HG02588 (cell line): ENCODE data around the gene PIP5K1A.
"Not testable (repeated sequence)": the region's sequence is repeated elsewhere in the genome, so short reads cannot be mapped to it uniquely, and the experiment has no call there.

Source experiments
- ATAC-seq: cut with Tn5 transposase; IDR thresholded peaks from one replicate; pipeline ENCODE4 v1.9.1; 2021; ENCODE audit warnings: mild to moderate bottlenecking, moderate library complexity; ENCODE audit not compliant: unreplicated experiment

The PIP5K1A gene

DNA sequence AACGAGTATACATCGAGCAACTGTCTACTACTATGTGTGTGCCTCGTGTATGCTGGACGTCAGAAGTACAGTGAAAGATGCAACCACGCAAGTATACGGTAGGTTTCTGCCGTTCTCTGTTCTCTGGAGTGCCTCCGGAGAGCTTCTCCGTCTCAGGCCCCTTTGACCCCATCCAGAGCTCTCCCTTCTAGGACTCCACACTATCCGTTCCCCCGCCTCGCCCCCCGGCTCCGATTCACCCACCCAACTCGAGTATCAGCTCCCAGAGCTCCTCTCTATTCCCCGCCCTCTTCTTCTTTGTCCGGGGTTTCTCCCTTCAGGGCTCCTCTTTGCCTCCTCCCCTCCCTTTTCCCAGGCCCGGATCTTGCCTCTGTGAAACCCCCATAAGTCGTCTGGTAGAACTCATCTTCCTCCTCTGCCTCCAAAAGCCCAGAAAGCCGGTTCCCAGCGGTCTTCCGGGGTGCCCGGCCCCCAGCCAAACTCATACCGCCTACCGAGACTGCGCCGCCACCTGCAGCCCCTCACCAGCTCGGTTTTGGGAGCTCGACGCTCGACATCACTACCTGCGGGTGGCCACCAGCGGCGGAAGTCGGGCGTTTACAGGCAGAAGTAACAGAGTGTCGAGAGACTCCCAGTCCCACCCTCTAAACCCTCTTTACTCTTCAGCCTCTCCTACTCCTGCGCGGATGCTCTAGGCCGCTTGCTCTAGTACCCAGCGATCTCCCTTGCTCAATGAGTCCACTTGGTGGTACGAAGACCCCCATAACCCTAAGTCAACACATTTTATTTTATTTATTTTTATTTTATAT lies 8.5 kb upstream of the PIP5K1A start, which contains the start of gene VPS72:
TSS of gene VPS72 (minus strand) at position 561 of the 809 bp plus-strand sequence. CDS start at position 485, 76 bp downstream.
- peak; percentile 87 for ATAC-seq

DNA sequence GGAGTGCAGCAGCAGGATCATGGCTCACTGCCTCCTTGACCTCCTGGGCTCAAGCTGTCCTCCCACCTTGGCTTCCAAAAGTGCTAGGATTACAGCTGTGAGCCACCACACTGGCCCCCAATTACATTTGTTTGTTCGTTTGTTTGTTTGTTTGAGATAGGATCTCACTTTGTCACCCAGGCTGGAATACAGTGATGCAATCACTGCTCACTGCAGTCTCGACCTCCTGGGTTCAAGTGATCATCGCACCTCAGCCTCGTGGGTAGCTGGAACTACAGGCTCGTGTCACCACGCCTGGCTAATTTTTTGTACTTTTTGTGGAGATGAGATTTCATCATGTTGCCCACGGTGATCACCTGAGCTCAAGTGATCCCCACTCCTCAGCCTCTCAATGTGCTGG lies 6.3 kb upstream of the PIP5K1A start:
- no peak for ATAC-seq

DNA sequence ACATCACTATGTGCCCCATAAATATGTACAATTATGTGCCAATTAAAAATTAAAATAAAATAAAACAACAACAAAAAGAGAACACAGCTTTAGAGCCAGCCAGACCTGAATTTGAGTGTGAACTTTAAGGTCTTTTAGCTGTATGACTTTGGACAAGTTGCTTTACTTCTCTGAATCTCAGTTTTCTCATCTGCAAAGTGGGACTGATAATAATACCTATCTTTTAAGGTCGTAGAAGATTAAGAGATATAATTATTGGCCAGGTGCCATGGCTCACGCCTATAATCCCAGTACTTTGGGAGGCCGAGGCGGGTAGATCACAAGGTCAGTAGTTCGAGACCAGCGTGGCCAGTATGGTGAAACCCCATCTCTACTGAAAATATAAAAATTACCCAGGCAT lies 5.0 kb upstream of the PIP5K1A start:
- no peak for ATAC-seq

DNA sequence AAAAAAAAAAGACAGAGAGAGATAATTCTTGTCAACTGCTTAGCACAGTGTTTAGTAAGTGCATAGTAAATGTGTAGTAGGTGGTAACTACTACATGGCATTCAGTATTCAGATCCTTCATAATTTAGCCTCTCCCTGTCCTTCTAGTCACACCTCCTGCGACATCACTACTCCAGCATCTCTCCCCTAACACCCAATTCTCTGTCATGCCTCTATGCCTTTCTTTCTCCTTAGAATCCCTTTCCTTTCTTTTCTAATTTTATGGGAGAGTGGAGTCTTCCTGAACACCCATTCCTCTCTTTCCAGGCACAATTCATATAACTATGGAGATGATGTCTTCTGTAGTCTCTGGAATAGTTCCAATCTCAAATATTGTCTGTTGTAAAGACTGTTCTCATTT lies 4.5 kb upstream of the PIP5K1A start:
- no peak for ATAC-seq

DNA sequence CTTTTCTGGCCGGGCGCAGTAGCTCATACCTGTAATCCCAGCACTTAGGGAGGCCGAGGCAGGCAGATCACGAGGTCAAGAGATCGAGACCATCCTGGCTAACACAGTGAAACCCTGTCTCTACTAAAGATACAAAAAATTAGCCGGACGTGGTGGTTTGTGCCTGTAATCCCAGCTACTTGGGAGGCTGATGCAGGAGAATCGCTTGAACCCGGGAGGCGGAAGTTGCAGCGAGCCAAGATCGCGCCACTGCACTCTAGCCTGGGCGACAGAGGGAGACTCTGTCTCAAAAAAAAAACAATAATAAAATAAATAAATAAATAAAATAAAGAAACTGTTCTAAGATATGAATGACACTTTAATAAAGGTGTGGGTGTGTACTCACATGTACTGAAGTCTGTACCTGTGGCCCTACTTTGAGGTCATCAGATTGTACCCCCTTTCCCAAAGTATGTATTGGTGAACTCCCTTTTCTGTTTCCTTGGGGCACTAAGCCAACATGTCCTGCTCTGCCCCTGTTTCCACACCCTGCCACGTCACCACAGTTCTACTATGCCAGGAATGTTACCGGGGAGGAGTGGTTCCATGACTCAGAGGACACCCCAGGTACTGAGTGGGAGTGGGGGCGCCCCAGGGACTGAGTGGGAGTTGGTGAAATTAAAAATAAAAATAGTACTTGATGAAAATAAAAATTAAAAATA lies 3.3 kb upstream of the PIP5K1A start:
- ATAC-seq: not testable (repeated sequence)

DNA sequence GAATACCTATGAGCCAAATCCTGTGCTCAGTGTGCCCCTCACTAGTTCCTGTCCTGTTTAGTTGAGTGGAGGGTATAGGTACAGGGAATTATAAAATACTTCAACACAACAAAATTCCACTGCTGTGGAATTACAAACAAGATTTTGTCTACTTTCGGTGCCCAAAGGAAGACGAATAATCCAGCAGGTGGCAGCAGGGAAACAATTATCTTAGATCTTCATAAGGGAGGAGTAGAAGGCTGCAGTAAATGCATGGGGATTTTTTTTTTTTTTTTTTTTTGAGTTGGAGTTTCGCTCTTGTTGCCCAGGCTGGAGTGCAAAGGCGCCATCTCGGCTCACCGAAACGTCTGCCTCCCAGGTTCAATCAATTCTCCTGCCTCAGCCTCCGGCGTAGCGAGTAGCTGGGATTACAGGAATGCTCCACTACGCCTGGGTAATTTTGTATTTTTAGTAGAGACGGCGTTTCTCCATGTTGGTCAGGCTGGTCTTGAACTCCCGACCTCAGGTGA lies 2.0 kb upstream of the PIP5K1A start:
- no peak for ATAC-seq

DNA sequence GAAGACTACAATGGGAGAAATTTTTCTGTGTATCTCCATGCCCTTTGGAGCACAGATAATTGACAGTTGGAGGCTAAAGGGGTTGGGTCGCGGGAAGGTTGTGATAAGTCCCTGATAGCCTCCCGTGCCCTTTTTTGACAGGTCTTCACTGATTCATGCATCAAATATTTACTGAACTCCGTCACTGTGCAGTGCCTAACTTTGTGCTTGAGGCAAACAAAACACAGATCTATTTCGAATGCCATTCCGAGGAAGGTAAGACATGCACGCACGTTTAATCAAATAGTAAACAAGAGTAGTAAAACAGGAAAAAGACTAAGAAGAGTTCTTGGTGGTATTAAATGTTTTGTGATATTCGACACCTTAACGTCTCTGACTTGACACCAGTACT lies 494 bp upstream of the PIP5K1A start:
- no peak for ATAC-seq

DNA sequence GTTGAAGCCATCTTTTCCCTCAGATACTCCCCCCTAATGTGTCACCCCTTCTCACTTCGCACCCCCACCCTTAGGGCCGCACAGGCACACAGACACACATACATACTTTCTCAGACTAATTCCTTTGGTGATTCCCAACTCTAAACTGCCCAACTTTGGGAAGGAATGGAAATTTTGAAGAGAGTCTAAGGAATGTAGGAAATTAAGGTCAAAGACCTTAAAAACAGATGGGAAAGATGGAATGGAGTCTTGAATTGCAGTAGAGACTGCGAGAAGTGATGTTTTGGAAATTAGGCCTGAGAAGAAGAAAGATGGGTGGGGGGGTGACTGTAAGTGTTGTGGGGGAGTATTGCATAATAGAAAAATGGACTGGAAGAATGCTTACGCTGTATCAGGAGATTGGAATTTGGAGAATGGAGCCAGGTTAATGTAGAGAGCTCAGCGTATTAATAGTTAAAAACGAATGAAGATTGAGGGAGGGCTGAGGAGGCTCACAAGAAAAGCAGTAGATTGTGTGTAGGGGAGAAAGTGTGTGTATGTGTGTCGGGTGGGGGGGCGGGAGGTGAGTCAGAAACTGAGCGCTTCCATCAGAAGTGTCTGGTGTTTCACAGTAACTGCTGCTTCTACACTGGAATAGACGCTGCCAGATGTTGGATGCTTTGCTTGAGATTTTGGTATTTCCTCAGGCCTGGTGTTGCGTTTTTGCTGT lies 1.7 kb downstream of the PIP5K1A start:
- ATAC-seq: no peak

DNA sequence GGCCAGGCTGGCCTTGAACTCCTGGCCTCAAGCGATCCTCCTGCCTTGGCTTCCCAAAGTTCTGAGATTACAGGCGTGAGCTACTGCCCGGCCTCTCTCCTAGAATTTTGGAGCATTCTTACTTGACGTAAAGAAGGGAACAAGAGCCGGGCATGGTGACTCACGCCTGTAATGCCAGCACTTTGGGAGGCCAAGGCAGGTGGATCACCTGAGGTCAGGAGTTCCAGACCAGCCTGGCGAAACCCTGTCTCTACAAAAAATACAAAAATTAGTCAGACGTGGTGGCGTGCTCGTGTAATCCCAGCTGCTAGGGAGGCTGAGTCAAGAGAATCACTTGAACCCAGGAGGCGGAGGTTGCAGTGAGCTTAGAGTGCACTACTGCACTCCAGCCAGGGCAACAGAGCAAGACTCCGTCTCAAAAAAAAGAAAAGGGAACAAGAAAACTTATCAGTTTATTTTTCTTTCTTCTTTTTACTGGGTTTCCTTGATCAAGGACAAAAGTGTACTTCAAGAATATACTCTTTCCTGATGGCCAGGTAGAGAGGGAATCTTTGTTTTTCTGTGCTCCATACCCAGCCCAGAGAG lies 7.1 kb downstream of the PIP5K1A start:
- ATAC-seq: not testable (repeated sequence)

DNA sequence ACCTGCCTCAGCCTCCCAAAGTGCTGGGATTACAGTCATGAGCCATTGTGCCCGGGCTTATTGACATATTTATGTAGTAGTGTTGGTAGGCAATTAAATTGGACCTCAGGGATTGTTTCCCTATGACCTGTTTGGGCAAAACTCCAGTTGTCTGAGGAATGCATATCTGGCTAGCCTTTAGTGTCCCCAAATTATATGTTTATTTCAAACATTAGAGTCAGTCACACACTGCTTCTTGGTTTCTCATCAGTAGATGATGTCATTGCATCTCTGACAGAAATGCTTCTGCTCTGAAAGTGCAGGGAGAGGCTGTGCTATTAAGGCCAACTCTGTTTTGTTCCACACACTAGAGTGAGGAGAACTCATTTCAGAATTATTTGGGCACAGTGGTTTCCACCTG lies 12.5 kb downstream of the PIP5K1A start:
- no peak for ATAC-seq

DNA sequence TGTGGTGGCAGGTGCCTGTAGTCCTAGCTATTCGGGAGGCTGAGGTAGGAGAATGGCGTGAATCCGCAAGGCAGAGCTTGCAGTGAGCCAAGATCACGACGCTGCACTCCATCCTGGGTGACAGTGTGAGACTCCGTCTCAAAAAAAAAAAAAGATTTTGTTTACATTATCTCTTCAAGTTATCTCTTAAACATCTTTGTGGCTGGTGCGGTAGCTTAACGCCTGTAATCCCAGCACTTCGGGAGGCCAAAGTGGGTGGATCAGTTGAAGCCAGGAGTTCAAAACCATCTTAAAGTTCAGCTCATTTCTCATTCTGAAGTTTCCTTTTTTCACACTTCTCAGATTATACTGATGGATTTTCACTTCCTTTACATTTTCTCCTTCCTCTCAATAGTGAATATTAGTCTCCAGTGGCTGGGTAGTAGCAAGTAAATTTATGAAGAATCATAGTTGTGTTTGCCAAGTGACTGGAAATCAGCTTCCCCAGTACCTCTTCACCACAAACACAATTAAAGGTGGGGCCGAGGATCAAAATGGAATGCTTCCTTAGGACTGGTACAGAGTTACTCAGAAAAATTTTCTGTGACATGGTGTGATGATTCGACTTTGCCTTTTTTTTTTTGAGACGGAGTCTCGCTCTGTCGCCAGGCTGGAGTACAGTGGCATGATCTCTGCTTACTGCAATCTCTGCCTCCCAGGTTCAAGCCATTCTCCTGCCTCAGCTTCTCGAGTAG lies 13.8 kb downstream of the PIP5K1A start:
- no peak for ATAC-seq

DNA sequence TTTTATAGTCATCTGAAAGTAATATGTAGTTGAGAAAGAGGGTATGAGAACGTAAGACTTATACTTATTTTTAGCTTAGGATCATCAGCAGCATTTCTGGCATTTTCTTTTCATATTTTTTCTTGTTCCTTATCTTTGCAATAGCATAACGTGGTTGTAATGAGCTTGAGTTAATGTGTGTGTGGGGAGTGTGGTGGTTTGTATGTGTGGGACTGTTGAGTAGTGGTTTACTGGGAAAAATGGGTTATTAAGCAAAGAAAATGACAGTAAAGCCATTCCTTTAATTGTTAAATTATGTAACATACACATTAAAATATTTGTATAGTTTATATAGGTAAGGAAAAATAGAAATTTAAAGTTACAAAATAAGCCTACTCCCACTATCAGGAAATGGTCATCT lies 15.2 kb downstream of the PIP5K1A start:
- ATAC-seq: no peak

DNA sequence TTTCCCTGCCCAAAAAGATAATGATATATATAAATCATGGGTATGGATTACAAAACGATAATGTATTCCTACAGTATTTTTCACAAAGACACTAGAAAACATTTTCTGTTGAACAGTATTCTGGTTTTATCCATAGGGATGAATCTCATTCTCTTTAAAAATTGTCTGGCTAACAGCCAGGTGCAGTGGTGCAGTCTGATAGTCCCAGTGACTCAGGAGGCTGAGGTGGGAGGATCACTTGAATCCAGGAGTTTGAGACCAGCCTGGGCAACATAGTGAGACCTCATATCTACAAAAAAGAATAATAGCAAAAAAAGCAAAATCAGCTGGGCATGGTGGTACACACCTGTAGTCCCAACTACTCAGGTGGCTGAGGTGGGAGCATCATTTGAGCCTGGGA lies 23.3 kb downstream of the PIP5K1A start:
- ATAC-seq: no peak

DNA sequence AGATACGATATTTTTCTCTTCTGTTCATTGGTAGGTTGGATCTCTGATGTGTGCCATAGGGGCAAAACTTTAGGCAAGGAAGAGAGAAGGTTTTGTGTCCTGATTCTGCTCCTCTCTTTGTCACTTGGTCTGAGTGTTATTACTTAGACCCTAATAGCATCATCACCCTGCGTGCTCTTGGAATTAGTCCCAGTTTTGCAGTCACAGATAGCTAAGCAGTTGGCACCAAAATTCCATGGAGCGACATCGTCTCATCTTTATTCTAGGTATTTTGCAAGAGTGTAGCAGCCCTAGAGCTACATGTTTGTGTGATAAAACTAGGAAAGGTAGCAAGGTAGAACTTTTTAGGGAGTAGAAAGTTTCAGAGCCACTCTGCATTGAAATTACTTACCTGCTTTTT lies 23.8 kb downstream of the PIP5K1A start:
- ATAC-seq: no peak

DNA sequence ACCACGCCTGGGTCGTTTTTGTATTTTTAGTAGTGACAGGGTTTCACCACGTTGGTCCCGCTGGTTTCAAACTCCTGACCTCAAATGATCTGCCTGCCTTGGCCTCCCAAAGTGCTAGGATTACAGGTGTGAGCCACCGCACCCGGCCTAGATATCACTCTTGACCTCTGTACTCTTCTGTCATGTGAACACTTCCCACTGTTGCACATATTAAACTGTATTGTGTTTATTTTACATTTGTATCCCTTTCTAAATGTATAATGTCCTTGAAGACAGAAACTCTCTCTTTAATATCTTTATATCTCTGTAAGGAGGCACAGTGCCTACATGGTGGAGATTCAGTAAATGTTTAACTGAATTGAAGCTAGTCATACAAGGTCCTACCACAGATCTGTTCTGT lies 36.9 kb downstream of the PIP5K1A start:
- ATAC-seq: no peak

DNA sequence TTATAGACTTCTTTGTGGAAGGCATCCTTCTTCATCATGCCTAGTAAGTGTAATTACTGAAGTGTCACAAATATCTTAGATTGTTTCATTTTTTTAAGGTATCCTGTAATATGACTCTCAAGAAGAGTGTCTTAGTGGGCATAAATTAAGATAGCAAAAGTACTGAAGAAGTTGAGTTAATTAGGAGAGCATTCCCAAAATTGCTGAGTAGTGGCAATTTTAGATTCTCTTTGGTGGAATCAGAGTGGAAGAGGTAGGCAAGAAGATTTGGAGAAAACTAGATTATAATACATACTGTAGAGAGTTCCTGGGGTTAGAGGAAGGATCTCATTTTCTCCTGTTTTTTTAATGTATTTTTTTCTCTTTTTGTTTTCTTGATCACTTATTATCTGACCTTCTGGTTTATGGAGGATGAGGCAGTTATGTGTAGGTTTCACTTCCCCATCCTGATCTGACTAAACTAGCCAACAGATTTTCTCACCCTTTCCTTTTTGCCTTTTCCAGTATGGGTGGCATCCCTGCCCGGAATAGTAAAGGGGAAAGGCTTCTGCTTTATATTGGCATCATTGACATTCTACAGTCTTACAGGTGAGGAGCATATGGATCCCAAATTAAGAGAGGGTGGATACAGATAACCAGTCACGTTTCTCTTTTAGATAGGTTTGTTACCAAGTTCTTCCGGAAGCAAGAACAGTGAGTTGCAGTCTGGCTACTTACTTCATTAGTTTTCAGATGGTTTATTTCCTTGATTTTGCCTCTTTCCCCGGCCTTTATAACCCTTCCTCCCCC lies 39.5 kb downstream of the PIP5K1A start:
- no peak for ATAC-seq

DNA sequence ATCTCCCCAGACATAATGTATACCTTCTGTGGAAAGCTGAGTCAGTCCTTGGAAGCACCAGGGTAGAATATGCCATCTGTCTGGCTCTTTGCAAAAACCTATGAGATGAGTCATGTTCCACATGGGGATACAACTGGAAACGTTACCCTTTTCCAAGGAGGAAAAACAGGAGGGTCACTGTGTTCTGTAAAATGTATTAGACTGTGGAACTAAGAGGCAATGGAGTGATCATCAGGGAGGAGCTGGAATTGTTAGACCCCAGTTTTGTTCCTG lies 40.1 kb downstream of the PIP5K1A start:
- no peak for ATAC-seq

DNA sequence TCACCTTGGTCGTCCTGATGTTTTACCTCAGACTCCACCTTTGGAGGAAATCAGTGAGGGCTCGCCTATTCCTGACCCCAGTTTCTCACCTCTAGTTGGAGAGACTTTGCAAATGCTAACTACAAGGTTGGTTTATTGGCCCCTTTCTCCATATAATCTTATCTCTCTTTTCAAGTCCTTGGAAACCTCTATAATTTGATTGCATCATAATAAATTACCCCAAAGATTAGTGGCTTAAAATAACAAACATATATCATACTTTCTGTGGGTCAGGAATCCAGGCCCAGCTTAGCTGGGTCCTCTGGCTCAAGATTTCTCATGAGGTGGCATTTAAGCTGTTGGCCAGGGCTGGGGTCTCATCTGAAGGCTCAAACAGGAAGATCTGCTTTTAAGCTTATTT lies 44.1 kb downstream of the PIP5K1A start:
- no peak for ATAC-seq

DNA sequence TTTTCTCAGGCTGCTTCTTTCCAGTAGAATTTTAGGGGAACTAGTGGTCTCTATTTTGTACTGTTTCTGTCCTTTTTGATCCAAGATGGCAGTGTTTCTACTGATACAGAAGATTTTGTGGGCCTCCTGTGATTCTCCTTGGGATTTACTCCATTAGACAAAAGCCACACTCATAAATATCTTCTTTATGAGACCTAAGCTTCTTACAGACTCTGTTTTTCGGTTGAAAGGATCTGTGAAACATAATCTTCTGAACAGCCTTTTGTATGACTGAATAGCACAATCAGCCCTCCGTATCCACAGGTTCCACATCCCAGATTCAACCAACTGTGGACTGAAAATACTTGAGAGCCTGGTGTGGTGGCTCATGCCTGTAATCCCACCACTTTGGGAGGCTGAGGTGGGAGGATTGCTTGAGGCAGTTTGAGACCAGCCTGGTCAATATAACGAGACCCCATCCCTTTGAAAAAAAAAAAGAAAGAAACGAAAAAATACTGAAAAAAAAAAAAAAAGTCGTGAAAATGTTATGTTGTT lies 45.4 kb downstream of the PIP5K1A start:
- no peak for ATAC-seq

DNA sequence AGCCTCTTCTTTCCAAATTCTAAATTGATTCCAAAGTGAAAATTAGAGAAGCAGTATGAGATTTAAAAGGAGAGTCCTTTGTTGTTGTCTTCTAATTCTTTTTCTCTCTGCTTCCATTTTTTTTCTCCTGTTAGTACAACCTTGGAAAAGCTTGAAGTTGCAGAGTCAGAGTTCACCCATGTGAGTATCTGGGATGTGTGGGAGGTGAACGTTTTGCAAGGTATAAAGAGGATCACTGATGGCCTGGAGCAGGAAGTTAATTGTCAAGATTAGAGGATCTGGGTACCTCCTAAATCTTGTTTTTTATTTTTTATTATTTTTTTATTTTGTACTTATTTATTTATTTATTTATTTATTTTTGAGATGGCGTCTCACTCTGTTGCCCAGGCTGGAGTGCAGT lies 48.4 kb downstream of the PIP5K1A start:
- ATAC-seq: no peak
